ENCODE results near the gene RHOC. TPM values are rescaled to one million over a fixed set of nuclear protein-coding genes. Genes with fewer than 3 reads are reported as not detected.

Gene RHOC
- total RNA-seq, 3 donors from 2014 or later = 2.3 to 8.3 (median 5.6) TPM

- peaks cover 13% of the 10 kb centered on the region for H3K36me3 Mint-ChIP-seq (ENCODE audit: insufficient read depth)
- H3K4me1 Mint-ChIP-seq (ENCODE audit: low read depth) = peaks cover 64% of the 10 kb centered on the region
- no peak overlapping the region for H3K4me3 Mint-ChIP-seq
- no peak for DNase-seq
- ATAC-seq = no peak
- no peaks in the 10 kb centered on the region for H3K9me3 Mint-ChIP-seq
- H3K27me3 Mint-ChIP-seq (ENCODE audit: low read depth) = no peaks in the 10 kb centered on the region
These were observed 5.5 kb downstream of the RHOC start for GRCh38 chr1:112701227-112702066.

GRCh38 chr1:112700290-112701226 is 6.4 kb downstream of the RHOC start:
- H3K4me3 Mint-ChIP-seq = peak overlapping the region; percentile 2
- ATAC-seq = peak; percentile 27 to 31
- H3K4me1 Mint-ChIP-seq (ENCODE audit: low read depth) = peaks cover 58% of the 10 kb centered on the region
- H3K27me3 Mint-ChIP-seq (ENCODE audit: low read depth) = no peaks in the 10 kb centered on the region
- peak; percentile 65 for DNase-seq
- peaks cover 13% of the 10 kb centered on the region for H3K36me3 Mint-ChIP-seq (ENCODE audit: insufficient read depth)
- no peaks in the 10 kb centered on the region for H3K9me3 Mint-ChIP-seq

GRCh38 chr1:112699425-112700144 is 7.3 kb downstream of the RHOC start:
- DNase-seq = no peak
- peaks cover 49% of the 10 kb centered on the region for H3K4me1 Mint-ChIP-seq (ENCODE audit: low read depth)
- no peak for ATAC-seq
- H3K27me3 Mint-ChIP-seq (ENCODE audit: low read depth) = no peaks in the 10 kb centered on the region
- H3K36me3 Mint-ChIP-seq (ENCODE audit: insufficient read depth) = peaks cover 15% of the 10 kb centered on the region
- H3K9me3 Mint-ChIP-seq = no peaks in the 10 kb centered on the region
- H3K4me3 Mint-ChIP-seq = no peak overlapping the region

GRCh38 chr1:112698366-112699310 is 8.3 kb downstream of the RHOC start:
- H3K27me3 Mint-ChIP-seq (ENCODE audit: low read depth) = no peaks in the 10 kb centered on the region
- H3K36me3 Mint-ChIP-seq (ENCODE audit: insufficient read depth) = peaks cover 15% of the 10 kb centered on the region
- DNase-seq = no peak
- H3K4me1 Mint-ChIP-seq (ENCODE audit: low read depth) = peaks cover 41% of the 10 kb centered on the region
- no peak for ATAC-seq
- H3K9me3 Mint-ChIP-seq = no peaks in the 10 kb centered on the region
- H3K4me3 Mint-ChIP-seq = no peak overlapping the region

- Mint-ChIP-seq H3K4me1 (ENCODE audit: low read depth) (peaks cover 35% of the 10 kb centered on the region), H3K36me3 (ENCODE audit: insufficient read depth) (peaks cover 18% of the 10 kb centered on the region), H3K27me3 (ENCODE audit: low read depth) (no peaks in the 10 kb centered on the region), H3K4me3 (no peak overlapping the region), H3K9me3 (no peaks in the 10 kb centered on the region)
- DNase-seq (no peak), ATAC-seq (no peak)
These were observed 9.1 kb downstream of the RHOC start for GRCh38 chr1:112697781-112698201.

GRCh38 chr1:112696578-112697314 is 10.2 kb downstream of the RHOC start:
- no peak for ATAC-seq
- H3K9me3 Mint-ChIP-seq = no peaks in the 10 kb centered on the region
- H3K4me3 Mint-ChIP-seq = no peak overlapping the region
- peaks cover 20% of the 10 kb centered on the region for H3K36me3 Mint-ChIP-seq (ENCODE audit: insufficient read depth)
- no peak for DNase-seq
- H3K27me3 Mint-ChIP-seq (ENCODE audit: low read depth) = no peaks in the 10 kb centered on the region
- H3K4me1 Mint-ChIP-seq (ENCODE audit: low read depth) = peaks cover 26% of the 10 kb centered on the region

GRCh38 chr1:112695276-112695675 is 11.7 kb downstream of the RHOC start:
- H3K4me1 Mint-ChIP-seq (ENCODE audit: low read depth) = peaks cover 11% of the 10 kb centered on the region
- H3K9me3 Mint-ChIP-seq = no peaks in the 10 kb centered on the region
- ATAC-seq = no peak
- H3K4me3 Mint-ChIP-seq = no peak overlapping the region
- peaks cover 27% of the 10 kb centered on the region for H3K36me3 Mint-ChIP-seq (ENCODE audit: insufficient read depth)
- no peak for DNase-seq
- no peaks in the 10 kb centered on the region for H3K27me3 Mint-ChIP-seq (ENCODE audit: low read depth)

DNA sequence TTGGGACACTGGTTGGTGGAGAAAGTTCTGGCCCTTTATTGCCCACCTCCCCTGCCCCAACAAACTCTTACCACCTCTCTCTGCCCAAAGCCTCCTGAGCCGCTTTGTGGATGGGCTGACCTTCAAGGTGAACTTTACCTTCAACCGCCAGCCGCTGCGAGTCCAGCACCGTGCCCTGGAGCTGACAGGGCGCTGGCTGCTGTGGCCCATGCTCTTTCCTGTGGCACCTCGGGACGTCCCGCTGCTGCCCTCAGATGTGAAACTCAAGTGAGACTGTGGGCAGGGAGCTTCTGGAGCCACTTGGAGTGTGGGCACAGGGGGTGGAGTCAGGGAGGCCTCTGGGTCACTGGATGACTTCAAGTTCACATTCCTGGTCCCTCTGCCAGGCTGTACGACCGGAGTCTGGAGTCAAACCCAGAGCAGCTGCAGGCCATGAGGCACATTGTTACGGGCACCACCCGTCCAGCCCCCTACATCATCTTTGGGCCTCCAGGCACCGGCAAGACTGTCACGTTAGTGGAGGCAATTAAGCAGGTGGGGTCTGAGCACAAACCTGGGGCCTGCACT is 12.5 kb downstream of the RHOC start:
- H3K4me1 Mint-ChIP-seq (ENCODE audit: low read depth) = peaks cover 3% of the 10 kb centered on the region
- DNase-seq = no peak
- no peak overlapping the region for H3K4me3 Mint-ChIP-seq
- no peaks in the 10 kb centered on the region for H3K27me3 Mint-ChIP-seq (ENCODE audit: low read depth)
- ATAC-seq = no peak
- peaks cover 33% of the 10 kb centered on the region for H3K36me3 Mint-ChIP-seq (ENCODE audit: insufficient read depth)
- H3K9me3 Mint-ChIP-seq = no peaks in the 10 kb centered on the region

GRCh38 chr1:112693821-112694220 is 13.1 kb downstream of the RHOC start:
- peaks cover 35% of the 10 kb centered on the region for H3K36me3 Mint-ChIP-seq (ENCODE audit: insufficient read depth)
- H3K27me3 Mint-ChIP-seq (ENCODE audit: low read depth) = no peaks in the 10 kb centered on the region
- no peak for DNase-seq
- H3K4me3 Mint-ChIP-seq = no peak overlapping the region
- no peaks in the 10 kb centered on the region for H3K9me3 Mint-ChIP-seq
- no peaks in the 10 kb centered on the region for H3K4me1 Mint-ChIP-seq (ENCODE audit: low read depth)
- no peak for ATAC-seq

DNA sequence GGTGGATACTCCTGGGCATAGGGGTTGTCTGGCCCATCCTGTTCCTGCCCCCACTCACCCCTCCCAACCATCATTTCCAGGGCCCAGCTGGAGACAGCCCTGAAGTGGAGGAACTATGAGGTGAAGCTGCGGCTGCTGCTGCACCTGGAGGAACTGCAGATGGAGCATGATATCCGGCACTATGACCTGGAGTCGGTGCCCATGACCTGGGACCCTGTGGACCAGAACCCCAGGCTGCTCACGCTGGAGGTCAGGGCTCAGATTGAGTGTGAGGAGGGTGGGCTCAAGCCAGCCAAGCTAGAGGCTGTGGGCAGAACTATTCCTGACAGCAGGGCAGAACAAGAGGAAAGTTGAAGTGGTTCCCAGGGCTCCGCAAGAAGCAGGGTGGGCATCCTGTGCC is 14.2 kb downstream of the RHOC start:
- no peaks in the 10 kb centered on the region for H3K9me3 Mint-ChIP-seq
- no peaks in the 10 kb centered on the region for H3K27me3 Mint-ChIP-seq (ENCODE audit: low read depth)
- H3K4me1 Mint-ChIP-seq (ENCODE audit: low read depth) = no peaks in the 10 kb centered on the region
- ATAC-seq = no peak
- peaks cover 36% of the 10 kb centered on the region for H3K36me3 Mint-ChIP-seq (ENCODE audit: insufficient read depth)
- H3K4me3 Mint-ChIP-seq = no peak overlapping the region
- no peak for DNase-seq

GRCh38 chr1:112689842-112690237 is 17.1 kb downstream of the RHOC start:
- H3K9me3 Mint-ChIP-seq = no peaks in the 10 kb centered on the region
- no peak overlapping the region for H3K4me3 Mint-ChIP-seq
- DNase-seq (no peak), ATAC-seq (no peak)
- H3K4me1 Mint-ChIP-seq (ENCODE audit: low read depth) = peaks cover 6% of the 10 kb centered on the region
- H3K27me3 Mint-ChIP-seq (ENCODE audit: low read depth) = no peaks in the 10 kb centered on the region
- peaks cover 32% of the 10 kb centered on the region for H3K36me3 Mint-ChIP-seq (ENCODE audit: insufficient read depth)

GRCh38 chr1:112689196-112689841 is 17.6 kb downstream of the RHOC start:
- Mint-ChIP-seq H3K27me3 (ENCODE audit: low read depth) (no peaks in the 10 kb centered on the region), H3K9me3 (no peaks in the 10 kb centered on the region), H3K4me1 (ENCODE audit: low read depth) (peaks cover 6% of the 10 kb centered on the region), H3K4me3 (no peak overlapping the region), H3K36me3 (ENCODE audit: insufficient read depth) (peaks cover 32% of the 10 kb centered on the region)
- no peak for DNase-seq
- ATAC-seq = no peak

Data from activated T-cell treated with anti-CD3 and anti-CD28 coated beads, Interleukin-2, amount 50 U/mL, for 4 hours (primary cell).